Neural progenitor cell (in vitro differentiated cells): ENCODE data around the gene RPS6KA2. TPM values are rescaled to one million over a fixed set of nuclear protein-coding genes. Genes with fewer than 3 reads are reported as not detected.

ENCODE experiments used
- DNase-seq: peaks from one replicate; pipeline ENCODE4 v3.0.0-alpha.2; 2016; ENCODE audit warnings: low spot score
- H2AFZ ChIP-seq: fragments of 200-600 bp; sonication (generic); replicated peaks from 2 replicates; pipeline ENCODE4 v1.6.1; 2016; ENCODE audit warnings: antibody characterized with exemption
- H3F3A ChIP-seq: fragments of 200-600 bp; sonication (generic); 2 replicates; pipeline ENCODE4 v1.6.1; 2016; ENCODE audit warnings: antibody characterized with exemption, low read depth
- H3K27ac ChIP-seq: fragments of 200-600 bp; sonication (generic); 2 replicates; pipeline ENCODE4 v1.5.1; 2016; ENCODE audit warnings: mild to moderate bottlenecking
- H3K27me3 ChIP-seq: fragments of 200-600 bp; sonication (generic); 2 replicates; pipeline ENCODE4 v1.6.1; 2016; ENCODE audit warnings: mild to moderate bottlenecking, moderate library complexity
- H3K36me3 ChIP-seq: fragments of 200-600 bp; sonication (generic); 2 replicates; pipeline ENCODE4 v1.5.1; 2016
- H3K4me1 ChIP-seq: fragments of 200-600 bp; sonication (generic); 2 replicates; pipeline ENCODE4 v1.6.1; 2016; ENCODE audit warnings: mixed run types
- H3K4me2 ChIP-seq: fragments of 200-600 bp; sonication (generic); 2 replicates; pipeline ENCODE4 v1.6.1; 2016
- H3K4me3 ChIP-seq: fragments of 200-600 bp; sonication (generic); 2 replicates; pipeline ENCODE4 v1.5.1; 2016
- H3K79me2 ChIP-seq: fragments of 200-600 bp; sonication (generic); 2 replicates; pipeline ENCODE4 v1.6.1; 2016; ENCODE audit warnings: low read depth
- H3K9ac ChIP-seq: fragments of 200-600 bp; sonication (generic); 2 replicates; pipeline ENCODE4 v1.6.1; 2016
- H3K9me3 ChIP-seq: fragments of 200-600 bp; sonication (generic); 2 replicates; pipeline ENCODE4 v1.5.1; 2016; ENCODE audit warnings: low read depth
- H4K20me1 ChIP-seq: fragments of 200-600 bp; sonication (generic); 2 replicates; pipeline ENCODE4 v1.6.1; 2016; ENCODE audit warnings: low read depth
- H3K27ac Mint-ChIP-seq: 3 replicates; pipeline ENCODE4 v1.8.0; 2021; ENCODE audit warnings: mixed read lengths
- H3K27me3 Mint-ChIP-seq: 2 replicates; pipeline ENCODE4 v1.8.0; 2022; ENCODE audit warnings: low read depth, mild to moderate bottlenecking, inconsistent platforms, moderate library complexity, mixed read lengths; ENCODE audit not compliant: insufficient read depth
- H3K36me3 Mint-ChIP-seq: 3 replicates; pipeline ENCODE4 v1.8.0; 2021; ENCODE audit warnings: mixed read lengths
- H3K4me1 Mint-ChIP-seq: 3 replicates; pipeline ENCODE4 v1.8.0; 2021; ENCODE audit warnings: mixed read lengths
- H3K4me3 Mint-ChIP-seq: 3 replicates; pipeline ENCODE4 v1.8.0; 2021; ENCODE audit warnings: mild to moderate bottlenecking, moderate library complexity, mixed read lengths
- H3K9me3 Mint-ChIP-seq: 3 replicates; pipeline ENCODE4 v1.8.0; 2020; ENCODE audit warnings: mixed read lengths
- EZH2 ChIP-seq: fragments of 200-600 bp; sonication (generic); IDR thresholded peaks from 2 replicates; pipeline ENCODE4 v1.6.1; 2017; ENCODE audit warnings: antibody characterized with exemption, mild to moderate bottlenecking, moderate library complexity
- EZH2phosphoT487 ChIP-seq: fragments of 200-600 bp; sonication (generic); IDR thresholded peaks from 2 replicates; pipeline ENCODE4 v1.6.1; 2017; ENCODE audit warnings: antibody characterized with exemption
- total RNA-seq: library from RNA; depleted of rRNA; stranded (reverse); fragments of >200 nt; gene quantifications from 2 replicates; pipeline ENCODE4 v1.2.3, GENCODE V29; 2015; ENCODE audit warnings: low replicate concordance
- TF ChIP-seq, protein P1 (sequence below): fragments of 200-600 bp; sonication (generic); IDR thresholded peaks from 2 replicates; pipeline ENCODE4 v1.5.1; 2017; ENCODE audit warnings: antibody characterized with exemption, mild to moderate bottlenecking

RPS6KA2 gene
- total RNA-seq, 1 donor from 2014 or later, result 8.2 TPM

DNA sequence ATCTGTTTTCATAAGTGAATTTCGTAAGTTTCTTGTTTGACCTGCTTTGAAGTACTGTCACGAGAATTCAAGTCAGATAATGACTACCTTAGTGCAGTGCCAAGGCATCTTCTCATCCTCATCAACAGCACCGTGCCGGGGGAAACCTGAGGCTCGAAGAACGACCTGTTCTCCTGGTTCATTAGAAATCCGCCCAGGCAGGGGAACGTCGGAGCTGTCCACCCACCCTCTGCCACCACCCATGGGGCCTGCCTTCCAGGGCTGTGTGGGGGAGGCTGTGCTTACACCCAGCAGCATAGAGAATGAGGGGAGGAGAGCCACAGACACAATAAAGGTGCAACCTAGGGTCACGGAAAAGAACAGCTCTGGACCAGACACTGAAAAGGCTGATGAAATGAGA is 142.2 kb downstream of the RPS6KA2 start:
- Histone ChIP-seq H2AFZ (no peak overlapping the region), H3K4me2 (no peak overlapping the region), H3K36me3 (no peaks in the 10 kb centered on the region), H3K27ac (no peak overlapping the region), H3K79me2 (no peaks in the 10 kb centered on the region), H4K20me1 (no peaks in the 10 kb centered on the region), H3F3A (no peaks in the 10 kb centered on the region), H3K9ac (no peak overlapping the region), H3K4me3 (no peak overlapping the region), H3K4me1 (peaks cover 17% of the 10 kb centered on the region), H3K9me3 (no peaks in the 10 kb centered on the region), H3K27me3 (no peaks in the 10 kb centered on the region)
- Mint-ChIP-seq H3K9me3 (no peaks in the 10 kb centered on the region), H3K27me3 (peaks cover 6% of the 10 kb centered on the region), H3K4me3 (no peak overlapping the region), H3K4me1 (peaks cover 27% of the 10 kb centered on the region), H3K27ac (no peak overlapping the region), H3K36me3 (peaks cover 15% of the 10 kb centered on the region)
- DNase-seq, result no peak
- TF ChIP-seq, protein P1, sequence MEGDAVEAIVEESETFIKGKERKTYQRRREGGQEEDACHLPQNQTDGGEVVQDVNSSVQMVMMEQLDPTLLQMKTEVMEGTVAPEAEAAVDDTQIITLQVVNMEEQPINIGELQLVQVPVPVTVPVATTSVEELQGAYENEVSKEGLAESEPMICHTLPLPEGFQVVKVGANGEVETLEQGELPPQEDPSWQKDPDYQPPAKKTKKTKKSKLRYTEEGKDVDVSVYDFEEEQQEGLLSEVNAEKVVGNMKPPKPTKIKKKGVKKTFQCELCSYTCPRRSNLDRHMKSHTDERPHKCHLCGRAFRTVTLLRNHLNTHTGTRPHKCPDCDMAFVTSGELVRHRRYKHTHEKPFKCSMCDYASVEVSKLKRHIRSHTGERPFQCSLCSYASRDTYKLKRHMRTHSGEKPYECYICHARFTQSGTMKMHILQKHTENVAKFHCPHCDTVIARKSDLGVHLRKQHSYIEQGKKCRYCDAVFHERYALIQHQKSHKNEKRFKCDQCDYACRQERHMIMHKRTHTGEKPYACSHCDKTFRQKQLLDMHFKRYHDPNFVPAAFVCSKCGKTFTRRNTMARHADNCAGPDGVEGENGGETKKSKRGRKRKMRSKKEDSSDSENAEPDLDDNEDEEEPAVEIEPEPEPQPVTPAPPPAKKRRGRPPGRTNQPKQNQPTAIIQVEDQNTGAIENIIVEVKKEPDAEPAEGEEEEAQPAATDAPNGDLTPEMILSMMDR, result no peak
- TF ChIP-seq EZH2phosphoT487, result no peak
- no peak for TF ChIP-seq EZH2

DNA sequence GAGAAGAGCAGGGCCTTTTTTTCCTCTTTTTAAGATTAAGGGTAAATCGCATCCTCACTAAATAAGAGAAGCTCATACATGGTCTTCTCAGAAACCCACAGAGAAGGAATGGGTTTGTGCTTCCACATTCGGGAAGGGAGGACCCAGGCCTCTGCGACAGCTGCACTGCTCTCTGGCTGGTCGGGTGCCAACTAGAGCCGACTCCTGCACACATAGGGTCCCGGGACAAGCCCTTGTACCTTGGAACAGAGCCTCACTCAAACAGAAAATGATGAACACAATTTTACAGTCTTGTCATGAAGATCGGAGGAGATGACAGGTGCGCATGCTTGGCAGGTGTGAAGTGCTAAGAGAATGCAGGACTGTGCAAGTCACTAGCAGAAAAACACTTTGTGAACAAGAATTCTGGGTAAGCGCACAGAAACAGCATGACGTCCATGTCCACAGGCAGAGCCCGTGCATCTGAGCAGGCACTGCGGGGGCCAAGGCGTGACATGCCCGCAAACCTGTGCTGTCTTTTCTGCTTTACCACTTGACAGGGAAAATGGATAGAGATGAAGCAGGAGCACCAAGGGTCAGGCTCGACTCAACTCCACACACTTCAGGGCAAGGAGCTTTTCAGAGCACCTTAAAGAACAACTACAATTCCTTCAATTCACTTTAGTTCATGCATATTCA is 143.3 kb downstream of the RPS6KA2 start:
- H3K9ac ChIP-seq, result no peak overlapping the region
- H3K27ac ChIP-seq, result no peak overlapping the region
- no peak for DNase-seq
- no peaks in the 10 kb centered on the region for H3K79me2 ChIP-seq
- Mint-ChIP-seq H3K4me3 (no peak overlapping the region), H3K4me1 (peaks cover 20% of the 10 kb centered on the region), H3K27ac (peak overlapping the region; percentile 76), H3K9me3 (no peaks in the 10 kb centered on the region), H3K27me3 (peaks cover 6% of the 10 kb centered on the region), H3K36me3 (peaks cover 21% of the 10 kb centered on the region)
- H4K20me1 ChIP-seq, result no peaks in the 10 kb centered on the region
- H3F3A ChIP-seq, result no peaks in the 10 kb centered on the region
- H3K4me1 ChIP-seq, result peaks cover 10% of the 10 kb centered on the region
- H3K9me3 ChIP-seq, result no peaks in the 10 kb centered on the region
- no peak overlapping the region for H3K4me3 ChIP-seq
- H3K36me3 ChIP-seq, result no peaks in the 10 kb centered on the region
- no peak overlapping the region for H3K4me2 ChIP-seq
- no peaks in the 10 kb centered on the region for H3K27me3 ChIP-seq
- no peak overlapping the region for H2AFZ ChIP-seq
- TF ChIP-seq EZH2phosphoT487 (no peak), EZH2 (no peak)
- TF ChIP-seq, protein P1, result no peak

DNA sequence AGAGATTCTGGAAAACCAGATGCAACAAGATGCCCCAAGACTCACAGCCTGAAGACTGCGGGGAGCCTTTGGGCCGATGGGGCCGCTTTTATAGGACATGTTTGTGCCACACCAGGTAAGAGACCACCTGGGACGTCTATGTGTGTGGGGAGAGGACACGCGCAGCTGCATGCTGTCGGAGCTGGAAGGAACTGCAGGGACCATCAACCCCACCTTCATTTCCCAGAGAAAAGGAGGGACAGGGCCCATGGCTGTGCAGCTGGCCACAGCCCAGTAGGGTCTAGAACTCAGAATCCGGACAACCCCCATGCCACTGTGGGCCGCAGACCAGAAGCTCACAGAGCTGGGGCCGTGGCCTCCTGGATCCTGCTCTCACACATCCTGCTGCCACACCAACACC is 144.0 kb downstream of the RPS6KA2 start:
- Histone ChIP-seq H3K4me3 (no peak overlapping the region), H3K36me3 (no peaks in the 10 kb centered on the region), H3K27me3 (no peaks in the 10 kb centered on the region), H3K79me2 (no peaks in the 10 kb centered on the region), H2AFZ (no peak overlapping the region), H4K20me1 (no peaks in the 10 kb centered on the region), H3K4me2 (no peak overlapping the region), H3K4me1 (peaks cover 10% of the 10 kb centered on the region), H3F3A (no peaks in the 10 kb centered on the region), H3K9ac (no peak overlapping the region), H3K9me3 (no peaks in the 10 kb centered on the region), H3K27ac (no peak overlapping the region)
- DNase-seq, result no peak
- Mint-ChIP-seq H3K9me3 (no peaks in the 10 kb centered on the region), H3K27me3 (peaks cover 6% of the 10 kb centered on the region), H3K4me3 (no peak overlapping the region), H3K4me1 (peaks cover 18% of the 10 kb centered on the region), H3K27ac (no peak overlapping the region), H3K36me3 (peaks cover 24% of the 10 kb centered on the region)
- no peak for TF ChIP-seq EZH2phosphoT487

DNA sequence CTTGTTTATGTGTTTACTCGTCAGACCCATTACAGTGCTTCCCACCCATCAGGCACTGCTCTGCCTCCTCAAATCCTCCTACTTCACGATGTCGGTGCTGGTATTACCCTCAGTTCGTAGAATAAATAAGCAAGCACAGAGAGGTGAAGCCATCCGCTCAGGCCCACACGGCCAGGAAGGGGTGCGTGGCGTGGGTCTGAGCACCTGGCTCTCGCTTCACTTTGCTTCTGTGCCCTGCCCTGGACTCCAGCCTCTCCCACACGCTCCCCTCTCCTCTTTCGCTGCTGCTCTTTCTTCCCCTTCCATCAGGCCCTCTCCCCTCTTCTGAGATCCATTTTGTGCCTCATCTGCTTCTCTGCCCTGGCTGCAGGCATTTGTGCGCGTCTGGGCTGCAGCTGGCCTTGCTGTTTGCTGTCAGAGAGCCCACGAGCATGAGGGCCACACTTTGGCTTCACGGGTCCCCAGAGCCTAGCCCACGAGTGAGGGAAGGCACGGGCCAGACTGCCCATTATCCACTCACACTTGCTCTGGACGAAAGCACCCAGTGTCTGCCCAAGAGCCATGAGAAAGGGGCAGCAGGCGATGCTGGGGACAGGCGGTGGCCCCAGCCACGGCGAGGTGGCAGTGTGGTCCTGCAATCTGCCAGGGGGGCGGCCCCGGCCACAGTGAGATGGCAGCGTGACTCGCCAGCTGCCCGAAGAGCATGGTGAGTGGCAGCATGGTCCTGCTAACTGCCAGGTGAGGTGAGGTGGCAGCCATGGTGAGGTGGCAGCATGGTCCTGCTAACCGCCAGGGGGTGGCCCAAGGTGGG is 148.1 kb downstream of the RPS6KA2 start:
- DNase-seq, result no peak
- H3K9me3 Mint-ChIP-seq, result no peaks in the 10 kb centered on the region
- H3K36me3 ChIP-seq, result no peaks in the 10 kb centered on the region
- no peaks in the 10 kb centered on the region for H3K79me2 ChIP-seq
- H3K4me2 ChIP-seq, result no peak overlapping the region
- H3K9me3 ChIP-seq, result no peaks in the 10 kb centered on the region
- H3K4me1 Mint-ChIP-seq, result peaks cover 20% of the 10 kb centered on the region
- no peak overlapping the region for H3K4me3 Mint-ChIP-seq
- no peak overlapping the region for H2AFZ ChIP-seq
- H3K4me3 ChIP-seq, result no peak overlapping the region
- H3K27me3 Mint-ChIP-seq, result peaks cover 3% of the 10 kb centered on the region
- H3F3A ChIP-seq, result no peaks in the 10 kb centered on the region
- no peak overlapping the region for H3K9ac ChIP-seq
- no peak overlapping the region for H3K27ac Mint-ChIP-seq
- no peaks in the 10 kb centered on the region for H3K27me3 ChIP-seq
- TF ChIP-seq, protein P1, result no peak
- no peak for TF ChIP-seq EZH2phosphoT487
- no peak for TF ChIP-seq EZH2
- H4K20me1 ChIP-seq, result no peaks in the 10 kb centered on the region
- H3K36me3 Mint-ChIP-seq, result peaks cover 15% of the 10 kb centered on the region
- H3K27ac ChIP-seq, result no peak overlapping the region
- no peaks in the 10 kb centered on the region for H3K4me1 ChIP-seq
